Keratinocyte (primary cell): ENCODE data around the gene RABGAP1. TPM values are rescaled to one million over a fixed set of nuclear protein-coding genes. Genes with fewer than 3 reads are reported as not detected.

Experiments used
- DNase-seq: peaks from one replicate; pipeline ENCODE4 v3.0.0-alpha.2; 2011; ENCODE audit warnings: low read depth, missing footprints, low spot score
- FAIRE-seq: peaks from 2 replicates; lab custom pipeline; 2011; peaks lifted over from hg19 to GRCh38; lab: Jason Lieb, UNC
- H2AFZ ChIP-seq: 2 replicates; pipeline ENCODE4 v1.6.0; 2012; ENCODE audit warnings: low read length, control low read depth, inconsistent platforms; ENCODE audit not compliant: control insufficient read depth
- H3K27ac ChIP-seq: 2 replicates; pipeline ENCODE4 v1.5.1; 2011; ENCODE audit warnings: low read length; ENCODE audit not compliant: control insufficient read depth, insufficient read depth
- H3K27me3 ChIP-seq: 3 replicates; pipeline ENCODE4 v1.6.0; 2011; ENCODE audit warnings: low read length; ENCODE audit not compliant: control insufficient read depth, insufficient read depth; ENCODE audit errors: extremely low read depth
- H3K36me3 ChIP-seq, 2 experiments: 2 replicates in 1 of 2; 3 replicates in 1 of 2; pipeline ENCODE4 v1.5.1; 2011; ENCODE audit warnings: low read length in 2 of 2, mild to moderate bottlenecking in 1 of 2; ENCODE audit not compliant: control insufficient read depth in 2 of 2, insufficient read depth in 2 of 2; ENCODE audit errors: extremely low read depth in 1 of 2
- H3K4me1 ChIP-seq: 3 replicates; pipeline ENCODE4 v1.5.1; 2011; ENCODE audit warnings: low read length; ENCODE audit not compliant: control insufficient read depth, insufficient read depth; ENCODE audit errors: extremely low read depth
- H3K4me2 ChIP-seq: 3 replicates; pipeline ENCODE4 v1.6.0; 2011; ENCODE audit warnings: low read depth, low read length; ENCODE audit not compliant: control insufficient read depth, insufficient read depth; ENCODE audit errors: extremely low read depth
- H3K4me3 ChIP-seq, 3 experiments: fragments of 200-600 bp in 1 of 3; sonication (generic) in 1 of 3; 2 replicates in 2 of 3; 3 replicates in 1 of 3; pipeline ENCODE4 v1.5.1; 2011 to 2016; ENCODE audit warnings: low read length in 3 of 3, mild to moderate bottlenecking in 3 of 3, control low read depth in 2 of 3, inconsistent platforms in 1 of 3, low read depth in 1 of 3, mixed read lengths in 1 of 3, mixed run types in 1 of 3, moderate library complexity in 1 of 3; ENCODE audit not compliant: control insufficient read depth in 2 of 3, insufficient read depth in 2 of 3; ENCODE audit errors: extremely low read depth in 1 of 3
- H3K79me2 ChIP-seq: 2 replicates; pipeline ENCODE4 v1.6.0; 2012; ENCODE audit warnings: low read length; ENCODE audit not compliant: control insufficient read depth, insufficient read depth
- H3K9ac ChIP-seq: 3 replicates; pipeline ENCODE4 v1.6.0; 2011; ENCODE audit warnings: low read length; ENCODE audit not compliant: control insufficient read depth, insufficient read depth; ENCODE audit errors: extremely low read depth
- H3K9me1 ChIP-seq: 3 replicates; pipeline ENCODE4 v1.6.0; 2011; ENCODE audit warnings: low read length; ENCODE audit not compliant: control insufficient read depth, insufficient read depth; ENCODE audit errors: extremely low read depth
- H3K9me3 ChIP-seq: 2 replicates; pipeline ENCODE4 v1.5.1; 2012; ENCODE audit warnings: low read depth, low read length; ENCODE audit not compliant: control insufficient read depth
- H4K20me1 ChIP-seq: 3 replicates; pipeline ENCODE4 v1.6.0; 2011; ENCODE audit warnings: low read length; ENCODE audit not compliant: control insufficient read depth, insufficient read depth; ENCODE audit errors: extremely low read depth
- CTCF ChIP-seq, 3 experiments: IDR thresholded peaks in 1 of 3; conservative IDR thresholded peaks in 1 of 3; optimal IDR thresholded peaks in 1 of 3; 2 replicates in 2 of 3; 3 replicates in 1 of 3; pipeline versions ENCODE3 to v1.5.1; 2011; ENCODE audit warnings: low read length in 3 of 3, mild to moderate bottlenecking in 3 of 3, moderate library complexity in 2 of 3, control low read depth in 1 of 3, inconsistent platforms in 1 of 3; ENCODE audit not compliant: insufficient read depth in 2 of 3; ENCODE audit errors: extremely low read depth in 1 of 3
- EZH2 ChIP-seq: IDR thresholded peaks from one replicate; pipeline ENCODE4 v1.6.1; 2012; ENCODE audit warnings: inconsistent platforms, mild to moderate bottlenecking, low read length, moderate library complexity
- dilution Hi-C: fragments of 300-500 bp; cut with MboI; formaldehyde crosslinking; loops from one replicate; pipeline ENCODE4 v1.7.0; 2020; ENCODE audit warnings: low sequenced_read_pairs; ENCODE audit not compliant: extremely low pct_ligation_motif_present
- polyA plus RNA-seq, 5 experiments: library from polyadenylated mRNA; depleted of rRNA in 3 of 5; stranded (reverse) in 3 of 5; stranded (forward) in 1 of 5; unstranded in 1 of 5; fragments of >200 nt; gene quantifications; 1 replicate in 1 of 5; 2 replicates in 3 of 5; 3 replicates in 1 of 5; pipeline versions ENCODE4 v1.2.1 to v1.2.3, GENCODE V29; 2011 to 2012; ENCODE audit warnings: missing spikeins in 2 of 5, low read depth in 1 of 5, low replicate concordance in 1 of 5

The RABGAP1 gene
- polyA plus RNA-seq, 1 donor (not counting 4 experiments of a cell fraction or from before 2014, with no cell fraction given), result 40.6 TPM

- Histone ChIP-seq H3K27me3 (no peaks in the 10 kb centered on the region), H3K4me2 (no peak overlapping the region), H3K9me1 (peaks cover 4% of the 10 kb centered on the region), H3K27ac (no peak overlapping the region), H4K20me1 (peaks cover 3% of the 10 kb centered on the region), H3K9ac (no peak overlapping the region), H3K9me3 (no peaks in the 10 kb centered on the region), H3K4me1 (no peaks in the 10 kb centered on the region), H3K4me3 (no peak overlapping the region), H2AFZ (no peak overlapping the region), H3K36me3 (peaks cover 21 to 22% of the 10 kb centered on the region in 2 experiments), H3K79me2 (no peaks in the 10 kb centered on the region)
- dilution Hi-C loops, result no loop called here
- no peak for TF ChIP-seq EZH2
- TF ChIP-seq CTCF (optimal IDR thresholded peaks at IDR 0.05 in 1 of 3, IDR thresholded peaks at IDR 0.05 in 1 of 3, conservative IDR thresholded peaks at IDR 0.05 in 1 of 3; ENCODE audit: extremely low read depth in 1 of 3, insufficient read depth in 2 of 3, low read length in 3 of 3), result no peak
- no peak for DNase-seq
- no peak for FAIRE-seq
Observed at GRCh38 chr9:123107639-123108285, 166.9 kb downstream of the RABGAP1 start.

GRCh38 chr9:123108976-123109375 is 168.2 kb downstream of the RABGAP1 start:
- DNase-seq (no peak), FAIRE-seq (no peak)
- Histone ChIP-seq H3K9me3 (no peaks in the 10 kb centered on the region), H3K4me2 (no peak overlapping the region), H3K27ac (no peak overlapping the region), H2AFZ (no peak overlapping the region), H4K20me1 (peaks cover 3% of the 10 kb centered on the region), H3K4me3 (no peak overlapping the region), H3K36me3 (peaks cover 16% of the 10 kb centered on the region in 2 experiments), H3K79me2 (no peaks in the 10 kb centered on the region), H3K9ac (no peak overlapping the region), H3K27me3 (no peaks in the 10 kb centered on the region), H3K9me1 (peaks cover 4% of the 10 kb centered on the region), H3K4me1 (no peaks in the 10 kb centered on the region)
- TF ChIP-seq EZH2, result no peak
- dilution Hi-C loops, result no loop called here
